Keratinocyte (primary cell): ENCODE measurements around the gene FSD2.

Experiments used
- CTCF ChIP-seq, 3 experiments: IDR thresholded peaks in 1 of 3; conservative IDR thresholded peaks in 1 of 3; optimal IDR thresholded peaks in 1 of 3; 2 replicates in 2 of 3; 3 replicates in 1 of 3; pipeline versions ENCODE3 to v1.5.1; 2011; ENCODE audit warnings: low read length in 3 of 3, mild to moderate bottlenecking in 3 of 3, moderate library complexity in 2 of 3, control low read depth in 1 of 3, inconsistent platforms in 1 of 3; ENCODE audit not compliant: insufficient read depth in 2 of 3; ENCODE audit errors: extremely low read depth in 1 of 3
- EZH2 ChIP-seq: IDR thresholded peaks from one replicate; pipeline ENCODE4 v1.6.1; 2012; ENCODE audit warnings: inconsistent platforms, mild to moderate bottlenecking, low read length, moderate library complexity

- no peak for TF ChIP-seq CTCF (optimal IDR thresholded peaks at IDR 0.05 in 1 of 3, IDR thresholded peaks at IDR 0.05 in 1 of 3, conservative IDR thresholded peaks at IDR 0.05 in 1 of 3; ENCODE audit: extremely low read depth in 1 of 3, insufficient read depth in 2 of 3, low read length in 3 of 3)
- no peak for TF ChIP-seq EZH2
Measured at GRCh38 chr15:82812994-82813393, 7.1 kb upstream of the FSD2 start.
